Activated naive CD8-positive, alpha-beta T cell treated with anti-CD3 and anti-CD28 coated beads, Interleukin-2, amount 50 U/mL, for 24 hours (primary cell): Measurements from ENCODE around the gene HTRA2.
A peak's percentile ranks its signal among the peaks of the same experiment; 100 is the strongest.

Source experiments
- ATAC-seq: fragments of 150-1000 bp; cut with Tn5 transposase; one replicate; pipeline ENCODE4 v1.10.0; 2021
- DNase-seq: peaks from one replicate; pipeline ENCODE4 v3.0.0; 2021
- H3K27ac Mint-ChIP-seq: one replicate; pipeline ENCODE4 v1.8.0; 2021; ENCODE audit warnings: mild to moderate bottlenecking, mixed read lengths
- H3K27me3 Mint-ChIP-seq: one replicate; pipeline ENCODE4 v1.8.0; 2021; ENCODE audit warnings: mixed read lengths
- H3K36me3 Mint-ChIP-seq: one replicate; pipeline ENCODE4 v1.8.0; 2021; ENCODE audit warnings: low read depth, mixed read lengths
- H3K4me1 Mint-ChIP-seq: one replicate; pipeline ENCODE4 v1.8.0; 2021; ENCODE audit warnings: mixed read lengths
- H3K4me3 Mint-ChIP-seq: one replicate; pipeline ENCODE4 v1.8.0; 2021; ENCODE audit warnings: mild to moderate bottlenecking, moderate library complexity, mixed read lengths
- H3K9me3 Mint-ChIP-seq: one replicate; pipeline ENCODE4 v1.8.0; 2021; ENCODE audit warnings: mixed read lengths

Gene HTRA2

GRCh38 chr2:74567881-74568280, 38.1 kb downstream of the HTRA2 start:
- H3K4me1 Mint-ChIP-seq: peaks cover 47% of the 10 kb centered on the region
- ATAC-seq: no peak
- no peak overlapping the region for H3K27ac Mint-ChIP-seq
- DNase-seq: no peak
- H3K9me3 Mint-ChIP-seq: no peaks in the 10 kb centered on the region
- H3K27me3 Mint-ChIP-seq: peaks cover 11% of the 10 kb centered on the region
- H3K36me3 Mint-ChIP-seq: no peaks in the 10 kb centered on the region
- no peak overlapping the region for H3K4me3 Mint-ChIP-seq

- Mint-ChIP-seq H3K36me3 (no peaks in the 10 kb centered on the region), H3K27me3 (peaks cover 2% of the 10 kb centered on the region), H3K27ac (no peak overlapping the region), H3K4me3 (no peak overlapping the region), H3K9me3 (no peaks in the 10 kb centered on the region), H3K4me1 (peaks cover 57% of the 10 kb centered on the region)
- ATAC-seq (no peak), DNase-seq (no peak)
Observed at GRCh38 chr2:74569686-74570085, 40.0 kb downstream of the HTRA2 start.

- DNase-seq (no peak), ATAC-seq (peak; percentile 80)
- Mint-ChIP-seq H3K27me3 (peaks cover 1% of the 10 kb centered on the region), H3K27ac (no peak overlapping the region), H3K4me3 (no peak overlapping the region), H3K4me1 (peaks cover 54% of the 10 kb centered on the region), H3K36me3 (no peaks in the 10 kb centered on the region), H3K9me3 (no peaks in the 10 kb centered on the region)
Observed at GRCh38 chr2:74571058-74571457, 41.3 kb downstream of the HTRA2 start.

- peaks cover 4% of the 10 kb centered on the region for H3K27me3 Mint-ChIP-seq
- no peaks in the 10 kb centered on the region for H3K9me3 Mint-ChIP-seq
- H3K4me3 Mint-ChIP-seq: no peak overlapping the region
- peaks cover 47% of the 10 kb centered on the region for H3K4me1 Mint-ChIP-seq
- DNase-seq (no peak), ATAC-seq (no peak)
- no peaks in the 10 kb centered on the region for H3K36me3 Mint-ChIP-seq
- no peak overlapping the region for H3K27ac Mint-ChIP-seq
Observed at GRCh38 chr2:74572178-74572925, 42.6 kb downstream of the HTRA2 start.

DNA sequence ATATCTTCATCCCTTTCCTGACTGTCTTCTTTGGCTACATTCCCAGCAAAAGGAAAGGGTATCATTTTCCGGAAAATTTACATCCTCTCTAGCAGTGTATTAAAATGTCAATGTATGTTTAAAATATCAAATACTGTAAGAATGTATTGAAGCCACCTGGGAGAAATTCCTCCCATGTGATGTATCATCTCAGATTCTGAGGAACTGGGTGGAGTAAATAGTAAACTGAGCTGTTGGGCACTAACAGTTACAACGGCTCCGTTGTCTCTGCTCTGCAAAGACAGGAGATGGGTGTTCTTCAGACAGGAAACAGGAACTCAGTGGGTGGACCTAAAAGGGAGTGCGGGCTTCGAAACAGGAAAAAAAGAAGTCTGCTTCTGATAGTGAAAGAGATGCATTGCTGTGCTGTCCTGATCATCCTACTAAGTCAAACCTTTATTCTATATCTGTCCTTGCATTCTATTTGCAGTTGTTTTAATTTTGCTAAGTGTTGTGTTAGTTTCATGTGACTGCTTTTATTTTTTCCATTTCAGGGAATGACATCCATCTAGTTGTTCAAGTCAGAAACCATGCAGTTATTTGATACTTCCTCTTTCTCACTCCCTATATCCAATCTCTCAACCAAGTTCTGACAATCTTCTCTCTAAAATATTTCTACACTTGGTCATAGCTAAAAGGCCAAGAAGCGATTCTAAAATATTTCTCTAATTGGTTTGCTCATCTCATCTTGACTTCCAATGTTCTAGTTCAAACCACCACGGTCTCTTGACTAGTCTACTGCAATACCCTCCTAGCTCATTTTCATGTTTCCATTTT, 44.2 kb downstream of the HTRA2 start:
- Mint-ChIP-seq H3K27ac (peak overlapping the region; percentile 16), H3K36me3 (no peaks in the 10 kb centered on the region), H3K4me3 (peak overlapping the region; percentile 15), H3K9me3 (no peaks in the 10 kb centered on the region), H3K4me1 (peaks cover 38% of the 10 kb centered on the region), H3K27me3 (peaks cover 5% of the 10 kb centered on the region)
- ATAC-seq: peak; percentile 75
- DNase-seq: no peak

DNA sequence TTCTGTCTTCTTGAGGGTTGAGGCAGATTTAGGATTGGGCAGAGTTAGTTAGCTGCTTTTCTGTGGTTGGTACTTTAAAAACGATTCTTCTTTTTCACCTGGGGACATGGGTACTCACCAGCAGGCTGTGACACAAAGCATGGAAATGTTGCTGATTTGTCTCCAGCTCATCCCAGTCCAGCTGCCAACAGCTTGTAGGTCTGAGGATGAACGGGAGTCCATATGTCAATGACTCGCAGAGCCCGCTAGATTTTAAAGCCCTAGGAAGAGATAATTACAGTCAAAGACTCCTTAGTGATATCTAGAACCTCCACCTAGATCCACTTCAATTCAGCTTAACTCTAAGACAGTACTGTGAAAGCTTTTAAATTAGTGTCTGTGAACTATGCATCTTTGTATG, 45.6 kb downstream of the HTRA2 start:
- Mint-ChIP-seq H3K9me3 (no peaks in the 10 kb centered on the region), H3K4me1 (peaks cover 30% of the 10 kb centered on the region), H3K4me3 (no peak overlapping the region), H3K27me3 (peaks cover 5% of the 10 kb centered on the region), H3K36me3 (no peaks in the 10 kb centered on the region), H3K27ac (no peak overlapping the region)
- ATAC-seq (no peak), DNase-seq (no peak)

DNA sequence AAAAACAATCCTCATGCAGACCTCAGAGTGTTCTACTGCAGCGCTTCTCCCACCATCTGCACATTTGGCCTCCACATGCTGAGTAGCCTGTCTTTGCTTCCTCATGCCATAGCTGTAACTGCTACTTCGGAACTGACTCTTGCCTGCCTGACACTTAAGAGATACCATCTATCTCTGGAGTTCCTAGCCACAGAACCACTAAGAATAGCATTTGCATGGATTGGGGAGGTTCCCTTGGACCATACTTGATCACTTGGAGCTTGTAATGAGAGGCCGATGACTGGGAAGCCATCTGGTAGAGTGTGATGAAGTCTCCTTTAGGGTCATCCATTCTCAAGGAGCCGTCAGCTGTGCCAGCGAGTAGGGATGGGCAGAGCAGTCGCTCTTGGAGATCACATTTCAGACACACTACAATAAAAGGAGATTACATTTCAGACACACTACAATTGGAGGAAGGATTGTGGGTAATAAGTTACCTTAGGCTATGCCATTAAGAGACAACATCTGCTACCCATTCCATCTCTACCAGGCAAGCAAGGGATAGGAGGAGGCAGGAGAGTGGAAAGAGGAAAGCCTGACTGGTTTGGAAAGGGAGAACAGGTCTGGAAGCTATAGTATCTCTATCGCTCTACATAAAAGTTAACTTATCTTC, 46.6 kb downstream of the HTRA2 start:
- peaks cover 30% of the 10 kb centered on the region for H3K4me1 Mint-ChIP-seq
- no peaks in the 10 kb centered on the region for H3K9me3 Mint-ChIP-seq
- no peak overlapping the region for H3K27ac Mint-ChIP-seq
- DNase-seq (no peak), ATAC-seq (no peak)
- H3K4me3 Mint-ChIP-seq: no peak overlapping the region
- peaks cover 5% of the 10 kb centered on the region for H3K27me3 Mint-ChIP-seq
- no peaks in the 10 kb centered on the region for H3K36me3 Mint-ChIP-seq

DNA sequence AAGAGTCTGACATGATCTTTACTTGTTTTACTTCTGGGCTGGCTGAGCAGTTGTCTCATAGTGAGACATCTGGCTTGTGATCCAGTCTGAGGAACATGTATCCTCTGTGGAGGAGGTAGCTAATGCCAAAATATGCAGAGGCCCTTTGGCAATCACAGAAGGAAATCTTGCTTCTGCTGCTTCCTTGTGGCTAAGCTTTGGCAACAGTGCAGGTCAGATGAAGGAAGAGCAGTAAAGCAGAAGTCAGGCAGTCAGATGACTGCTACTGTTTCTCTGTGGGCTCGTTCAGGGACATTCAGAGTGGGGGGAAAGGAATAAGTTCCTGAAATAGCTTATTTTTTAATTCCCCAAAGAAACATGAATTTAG, 47.1 kb downstream of the HTRA2 start:
- ATAC-seq: no peak
- H3K27ac Mint-ChIP-seq: no peak overlapping the region
- no peaks in the 10 kb centered on the region for H3K36me3 Mint-ChIP-seq
- peaks cover 30% of the 10 kb centered on the region for H3K4me1 Mint-ChIP-seq
- peaks cover 5% of the 10 kb centered on the region for H3K27me3 Mint-ChIP-seq
- no peak for DNase-seq
- H3K9me3 Mint-ChIP-seq: no peaks in the 10 kb centered on the region
- H3K4me3 Mint-ChIP-seq: no peak overlapping the region

- peaks cover 27% of the 10 kb centered on the region for H3K4me1 Mint-ChIP-seq
- peaks cover 5% of the 10 kb centered on the region for H3K27me3 Mint-ChIP-seq
- no peaks in the 10 kb centered on the region for H3K36me3 Mint-ChIP-seq
- H3K27ac Mint-ChIP-seq: no peak overlapping the region
- no peak overlapping the region for H3K4me3 Mint-ChIP-seq
- ATAC-seq (peak; percentile 17), DNase-seq (no peak)
- no peaks in the 10 kb centered on the region for H3K9me3 Mint-ChIP-seq
Observed at GRCh38 chr2:74577448-74577847, 47.7 kb downstream of the HTRA2 start.

DNA sequence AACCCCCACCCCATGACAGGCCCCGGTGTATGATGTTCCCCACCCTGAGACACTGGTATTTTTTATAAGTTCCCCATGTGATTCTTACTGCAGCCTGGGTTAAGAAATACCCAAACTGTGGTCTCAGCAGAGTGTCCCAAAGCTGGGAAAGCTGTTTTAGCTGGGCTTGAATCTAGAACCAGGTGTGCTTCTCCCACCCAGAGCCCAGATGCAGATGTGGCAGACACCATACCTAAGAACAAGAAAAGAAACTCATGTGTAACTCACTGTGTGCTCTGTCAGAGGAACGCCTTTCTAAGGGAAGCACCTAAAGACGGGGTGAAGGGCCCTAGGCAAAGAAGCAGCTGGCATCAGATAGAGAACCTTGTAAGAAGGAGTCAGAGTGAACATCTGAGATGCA, 48.7 kb downstream of the HTRA2 start:
- Mint-ChIP-seq H3K27ac (no peak overlapping the region), H3K4me1 (peaks cover 23% of the 10 kb centered on the region), H3K36me3 (no peaks in the 10 kb centered on the region), H3K27me3 (peaks cover 5% of the 10 kb centered on the region), H3K9me3 (no peaks in the 10 kb centered on the region), H3K4me3 (no peak overlapping the region)
- DNase-seq (no peak), ATAC-seq (no peak)

GRCh38 chr2:74581463-74581862, 51.7 kb downstream of the HTRA2 start:
- peaks cover 31% of the 10 kb centered on the region for H3K4me1 Mint-ChIP-seq
- no peak for ATAC-seq

GRCh38 chr2:74582184-74582583, 52.5 kb downstream of the HTRA2 start:
- Mint-ChIP-seq H3K4me3 (no peak overlapping the region), H3K4me1 (peaks cover 30% of the 10 kb centered on the region), H3K36me3 (no peaks in the 10 kb centered on the region), H3K27ac (no peak overlapping the region), H3K9me3 (no peaks in the 10 kb centered on the region), H3K27me3 (peaks cover 2% of the 10 kb centered on the region)
- ATAC-seq: no peak
- no peak for DNase-seq

More at GRCh38 chr2:74581463-74581862, 51.7 kb downstream of the HTRA2 start:
- peaks cover 2% of the 10 kb centered on the region for H3K27me3 Mint-ChIP-seq
- no peaks in the 10 kb centered on the region for H3K36me3 Mint-ChIP-seq
- H3K27ac Mint-ChIP-seq: no peak overlapping the region
- no peaks in the 10 kb centered on the region for H3K9me3 Mint-ChIP-seq
- DNase-seq: no peak
- no peak overlapping the region for H3K4me3 Mint-ChIP-seq
